ENCODE measurements around the gene RGMB. TPM values are rescaled to one million over a fixed set of nuclear protein-coding genes. Genes with fewer than 3 reads are reported as not detected.

The RGMB gene
- total RNA-seq, 1 donor from 2014 or later: 0.22 TPM

DNA sequence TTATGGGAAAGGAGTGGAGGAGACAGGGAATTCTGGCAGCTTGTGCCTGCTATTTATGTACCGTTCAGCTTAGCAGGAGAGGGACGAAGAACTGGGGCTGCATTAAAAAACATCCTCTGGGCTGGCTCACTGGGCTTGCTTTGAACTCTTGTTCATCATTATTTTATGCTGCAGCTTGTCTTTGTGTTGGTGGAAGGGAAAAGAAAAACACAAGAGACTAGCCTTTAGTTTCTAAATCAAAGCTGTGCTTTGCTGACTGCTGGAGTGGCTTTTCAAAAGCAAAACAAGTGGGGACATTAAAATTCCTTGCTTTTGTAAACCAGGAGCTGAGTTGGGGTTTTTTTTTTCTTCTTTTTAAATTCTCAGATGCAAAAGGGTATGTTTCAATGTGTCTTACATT lies 5.9 kb upstream of the RGMB start:
- intact Hi-C loops (cut with micrococcal nuclease): no loop called here

DNA sequence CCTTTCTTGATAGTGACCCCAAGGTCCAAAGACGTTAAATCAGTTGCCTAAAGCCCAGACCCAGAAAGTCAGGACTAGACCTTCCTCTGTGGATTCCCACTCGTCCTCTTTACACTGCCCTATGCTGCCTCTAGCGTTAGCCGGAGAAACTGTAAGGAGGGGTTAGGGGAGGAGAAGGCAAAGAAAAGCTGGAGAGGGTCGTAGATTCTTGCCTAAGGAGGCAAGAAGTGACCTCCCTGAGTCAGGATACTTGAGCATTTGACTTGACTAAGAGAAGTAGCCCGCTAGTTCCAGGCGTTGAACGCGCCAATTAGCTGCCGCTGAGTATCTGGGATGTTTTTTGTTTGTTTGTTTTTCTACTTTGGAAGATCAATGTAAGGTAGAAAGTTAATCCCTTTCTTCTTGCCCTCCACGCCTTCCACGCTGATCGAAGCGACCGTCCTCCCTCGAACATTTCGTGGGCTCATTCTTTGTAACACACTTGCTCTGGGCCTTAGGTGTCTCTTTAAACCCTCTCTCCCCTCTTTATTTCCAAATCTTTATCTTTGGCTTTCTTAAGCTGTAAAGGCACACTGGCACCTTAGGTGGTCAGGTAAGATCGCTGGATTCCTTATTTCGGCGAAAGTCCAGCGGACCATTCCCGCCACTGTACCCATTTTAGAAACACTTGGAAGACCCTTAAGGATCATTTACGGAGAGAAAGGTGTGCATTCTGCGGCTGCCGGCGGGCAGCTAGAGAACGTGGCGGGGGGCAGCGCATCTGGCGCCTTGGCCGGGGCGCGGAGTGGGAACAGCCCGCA lies 5.1 kb upstream of the RGMB start:
- intact Hi-C loops (cut with micrococcal nuclease): no loop called here

DNA sequence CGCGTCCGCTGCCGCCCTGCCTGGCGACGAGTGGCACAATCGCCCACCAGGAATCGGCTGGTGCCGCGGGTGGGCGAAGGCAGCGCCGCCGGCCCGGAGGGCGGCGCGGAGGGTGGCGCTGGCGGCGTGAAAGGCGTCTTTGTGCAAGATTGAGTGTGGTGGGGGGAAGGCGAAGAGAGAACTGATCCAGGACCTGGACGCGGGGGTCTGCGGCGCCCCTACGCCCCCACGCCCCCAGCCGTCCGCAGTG lies 4.6 kb upstream of the RGMB start:
- intact Hi-C loops (cut with micrococcal nuclease): no loop called here

DNA sequence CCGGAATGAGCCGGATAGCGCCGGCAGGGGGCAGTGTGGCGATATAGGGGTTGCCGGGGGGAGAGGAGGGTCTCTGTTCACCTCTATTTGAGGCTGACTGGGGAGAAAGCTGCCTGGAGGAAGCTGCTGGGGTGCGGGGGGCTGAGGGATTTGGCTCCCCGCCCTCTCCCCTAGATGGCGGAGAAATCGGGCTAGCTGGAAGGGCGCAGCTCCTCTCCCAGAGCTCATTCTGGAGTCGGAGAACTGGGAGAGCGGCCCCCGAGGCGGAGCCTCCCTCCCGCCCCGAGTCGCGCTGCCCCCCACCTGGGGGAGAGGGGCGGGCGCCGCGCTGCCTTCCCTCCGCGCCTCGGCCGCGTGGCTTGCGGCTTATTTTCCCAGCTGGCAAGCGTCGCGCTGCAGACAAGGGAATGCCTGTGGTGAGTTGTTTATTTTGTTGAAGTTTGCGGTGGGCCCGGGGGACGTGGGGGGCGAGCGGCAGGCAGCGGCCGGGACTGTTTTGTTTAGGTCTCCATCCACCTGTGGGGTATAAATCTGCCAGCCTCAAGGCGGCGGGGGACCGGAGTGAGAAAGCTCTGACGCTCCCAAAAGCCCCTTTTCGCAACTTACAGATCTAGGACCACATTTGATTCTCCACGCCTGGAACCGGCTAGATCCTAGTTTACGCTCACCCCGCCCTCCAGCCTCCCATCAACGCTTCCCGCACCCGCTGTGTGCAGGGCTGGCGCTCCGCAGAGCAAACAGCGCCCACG lies 4.1 kb upstream of the RGMB start:
- intact Hi-C loops (cut with micrococcal nuclease): no loop called here

DNA sequence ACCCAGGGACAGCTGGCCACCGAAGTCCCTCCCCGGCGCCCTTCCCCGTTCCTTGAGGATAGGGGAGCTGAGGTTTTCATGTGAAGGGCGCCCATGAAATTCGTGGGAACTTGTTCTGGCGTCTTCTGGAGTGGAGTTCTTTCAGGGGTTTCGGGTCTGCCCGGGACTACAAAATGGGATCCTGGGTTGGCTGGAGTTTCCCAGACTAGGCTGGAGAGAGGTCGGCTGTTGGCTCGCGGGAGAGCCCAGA lies 3.6 kb upstream of the RGMB start:
- intact Hi-C loops (cut with micrococcal nuclease): loop anchor here (1.0 to 10.0 kb wide), 7 partner anchors 263 to 1963 kb away; partner anchors contain the start of genes ERAP1, ERAP2 and FAM174A

DNA sequence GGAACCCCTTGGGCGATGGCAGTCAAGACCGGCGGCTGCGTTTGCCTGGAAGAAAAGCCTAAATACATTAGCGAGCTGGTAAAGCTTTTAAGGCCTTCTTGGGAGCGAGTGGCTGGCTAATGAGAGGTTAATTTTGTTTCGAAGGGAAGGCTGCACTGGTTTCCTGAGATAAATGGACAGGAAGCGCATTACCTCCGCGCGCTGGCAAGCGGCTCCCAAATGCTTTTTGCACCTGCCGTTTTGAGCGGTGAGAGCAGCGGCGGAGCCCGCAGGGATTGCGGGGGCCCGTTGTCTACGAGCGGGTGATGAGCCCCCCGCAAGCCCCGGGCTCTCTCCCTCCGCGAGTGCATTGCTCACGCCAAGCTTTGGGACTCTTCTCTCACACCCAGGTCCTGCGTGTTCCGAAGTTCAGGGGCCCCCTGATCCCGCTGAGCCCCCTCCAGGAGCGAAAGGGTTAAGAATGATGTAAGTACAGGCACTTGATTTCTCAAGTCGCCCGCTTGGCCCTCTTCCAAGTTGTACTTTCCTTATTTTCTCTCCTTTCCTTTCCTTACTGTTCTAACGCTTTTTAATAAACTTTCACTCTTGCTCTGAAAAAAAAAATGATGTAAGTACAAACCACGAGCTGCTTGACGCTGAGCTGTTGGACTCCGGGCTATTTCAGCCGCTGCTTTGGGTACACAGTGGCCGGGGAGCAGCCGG lies 3.1 kb upstream of the RGMB start:
- intact Hi-C loops (cut with micrococcal nuclease): loop anchor here (1.0 to 10.0 kb wide), 7 partner anchors 262 to 1963 kb away; partner anchors contain the start of genes ERAP1, ERAP2 and FAM174A

DNA sequence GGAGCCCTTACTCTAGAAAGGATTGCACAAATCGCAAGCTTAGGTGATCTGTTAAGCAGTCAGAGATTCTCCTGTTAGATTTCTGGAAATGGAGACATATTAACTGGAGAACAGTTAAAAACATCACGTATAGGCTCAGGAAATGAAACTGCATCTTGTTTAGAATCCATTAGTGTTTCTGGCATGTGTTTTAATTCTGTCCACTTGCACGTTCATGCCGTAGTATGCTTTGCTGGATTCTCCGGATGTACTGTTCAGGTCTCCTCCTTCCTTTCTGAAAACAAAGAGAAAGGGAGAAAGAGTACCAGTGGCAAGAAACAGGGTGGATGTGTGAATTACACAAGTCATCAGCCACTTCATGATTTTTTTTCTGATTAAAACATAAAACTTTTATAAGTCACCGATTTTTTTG lies 2.5 kb upstream of the RGMB start:
- intact Hi-C loops (cut with micrococcal nuclease): loop anchor here (1.0 to 10.0 kb wide), 12 partner anchors 25 to 1964 kb away; partner anchors contain the start of genes CHD1, ERAP1, ERAP2 and FAM174A

DNA sequence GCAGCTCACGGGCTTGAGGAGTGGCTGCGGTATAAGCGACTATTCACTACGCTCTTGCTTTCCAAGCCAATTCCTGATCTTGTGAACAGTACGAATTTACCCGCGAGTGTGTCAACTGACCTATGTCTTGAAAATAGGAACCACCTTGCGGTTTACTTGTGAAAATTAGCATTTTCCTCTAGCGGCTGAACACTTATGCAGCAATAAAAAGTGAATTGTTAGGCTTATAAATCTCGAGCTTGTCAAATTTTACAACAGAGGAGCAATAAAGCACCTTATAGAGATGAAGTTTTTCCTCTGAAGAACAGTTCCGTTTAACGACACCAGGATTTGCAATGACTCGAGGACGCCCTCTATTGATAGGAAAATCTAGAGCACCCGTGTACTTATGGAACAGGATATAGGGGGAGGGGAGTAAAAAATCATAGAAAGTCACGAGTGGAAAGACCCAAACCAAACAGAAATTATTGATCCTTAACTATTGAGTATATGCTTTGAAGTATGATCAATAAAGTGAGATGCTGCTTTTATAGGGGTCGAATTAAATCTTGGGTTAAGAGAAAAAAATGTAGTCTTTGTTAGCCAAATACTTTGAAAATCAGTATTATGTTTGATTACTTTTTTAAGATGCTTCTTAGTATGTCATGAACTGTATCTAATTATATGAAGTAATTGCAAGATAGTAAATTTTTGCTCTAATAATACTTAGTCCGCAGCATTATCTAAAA lies 1.9 kb upstream of the RGMB start:
- intact Hi-C loops (cut with micrococcal nuclease): loop anchor here (1.0 to 10.0 kb wide), 12 partner anchors 25 to 1964 kb away; partner anchors contain the start of genes CHD1, ERAP1, ERAP2 and FAM174A

DNA sequence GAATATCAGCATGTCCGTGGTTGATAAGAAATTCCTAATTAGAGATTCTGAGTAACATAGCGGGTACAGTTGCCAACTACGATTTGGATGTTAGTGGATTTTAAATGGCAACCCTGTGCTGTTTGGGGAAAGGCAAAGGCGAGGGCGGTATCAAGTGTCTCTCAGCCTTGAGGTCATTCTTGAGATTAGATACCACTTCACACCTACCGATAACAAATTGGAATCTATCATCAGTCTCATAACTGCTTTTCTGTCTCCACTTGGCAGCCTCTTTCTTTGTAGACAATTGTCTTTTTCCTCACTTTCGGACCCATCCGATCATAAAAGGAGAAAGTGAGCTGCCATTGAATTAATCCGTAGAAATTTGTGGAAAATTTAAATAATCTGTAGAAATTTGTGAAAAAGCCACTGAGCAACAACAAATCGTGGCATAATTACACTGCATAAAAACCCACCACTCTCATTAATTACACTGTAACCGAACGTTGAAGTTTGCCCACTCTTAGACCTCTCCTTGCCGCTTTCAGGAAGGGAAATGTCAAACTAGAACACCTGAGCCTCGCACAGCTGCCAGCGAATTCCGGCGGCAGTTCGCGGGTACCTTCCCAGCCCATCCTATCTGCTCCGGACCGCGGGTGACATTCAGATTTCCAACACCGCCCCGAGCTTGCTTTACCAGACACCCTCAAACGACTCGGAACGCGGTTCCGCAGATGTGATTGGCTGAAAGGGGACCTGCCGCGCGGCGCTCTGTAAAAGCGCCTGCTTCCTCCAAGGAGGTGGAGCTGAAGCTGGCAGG lies 849 bp upstream of the RGMB start:
- intact Hi-C loops (cut with micrococcal nuclease): loop anchor here (1.0 to 10.0 kb wide), 6 partner anchors 1018 to 1965 kb away; partner anchors contain the start of genes ERAP1, ERAP2 and FAM174A

DNA sequence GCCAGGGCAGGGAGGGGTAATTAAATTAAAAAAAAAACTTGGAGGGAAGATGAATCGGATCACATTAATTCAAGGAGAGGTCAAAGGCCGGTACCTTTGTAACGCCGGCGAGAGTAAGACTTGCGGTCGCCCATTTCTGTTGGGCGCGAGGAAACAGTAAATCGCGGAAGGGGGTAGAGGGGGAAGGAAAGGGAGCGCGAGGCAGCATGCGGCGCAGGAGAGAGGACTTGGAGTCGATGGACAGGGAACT lies 324 bp upstream of the RGMB start:
- intact Hi-C loops (cut with micrococcal nuclease): loop anchor here (1.0 to 10.0 kb wide), 6 partner anchors 1018 to 1966 kb away; partner anchors contain the start of genes ERAP1, ERAP2 and FAM174A

DNA sequence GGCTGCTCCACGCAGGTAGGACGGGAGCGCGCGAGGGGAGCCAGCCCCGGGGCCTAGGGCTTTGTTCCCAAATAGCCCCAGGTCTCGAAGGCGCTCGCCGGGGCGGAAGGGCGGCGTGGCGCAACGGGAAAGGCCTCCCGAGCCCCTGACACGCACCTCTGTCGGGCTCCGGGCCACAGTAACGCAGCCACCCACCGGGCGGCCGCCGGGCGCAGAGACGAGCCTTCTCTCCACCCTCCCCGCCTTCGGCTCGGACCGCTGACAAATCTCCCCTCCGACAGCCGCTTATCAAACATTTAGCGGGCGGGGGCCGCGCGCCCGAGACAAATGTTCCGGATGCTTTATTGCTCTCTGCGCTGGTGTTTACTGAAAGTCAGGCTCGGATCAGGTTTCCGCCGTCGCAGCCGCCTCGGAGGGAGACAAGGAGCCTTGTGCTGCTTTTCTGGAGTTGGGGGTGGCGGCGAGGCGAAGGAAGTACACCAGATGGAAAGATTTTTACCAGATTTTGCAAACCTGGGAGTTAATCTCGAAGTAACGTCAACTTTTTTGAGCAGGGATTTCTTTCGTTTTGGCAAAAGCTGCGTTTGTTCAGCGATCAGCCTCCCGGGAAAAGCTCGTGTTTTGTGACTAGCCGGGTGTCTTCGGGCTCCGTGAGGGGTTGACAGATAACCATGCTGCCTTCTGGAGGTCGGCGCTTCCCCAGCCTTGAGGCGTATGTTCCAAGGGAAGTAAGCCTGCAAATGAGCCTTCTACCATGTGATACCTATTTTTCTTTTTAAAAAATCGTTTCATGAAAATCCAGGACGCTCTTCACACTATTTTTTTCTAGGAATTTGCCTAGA lies 950 bp downstream of the RGMB start:
- intact Hi-C loops (cut with micrococcal nuclease): loop anchor here (1.0 to 10.0 kb wide), 5 partner anchors 43 to 1967 kb away; partner anchors contain the start of genes ERAP1, ERAP2 and FAM174A

DNA sequence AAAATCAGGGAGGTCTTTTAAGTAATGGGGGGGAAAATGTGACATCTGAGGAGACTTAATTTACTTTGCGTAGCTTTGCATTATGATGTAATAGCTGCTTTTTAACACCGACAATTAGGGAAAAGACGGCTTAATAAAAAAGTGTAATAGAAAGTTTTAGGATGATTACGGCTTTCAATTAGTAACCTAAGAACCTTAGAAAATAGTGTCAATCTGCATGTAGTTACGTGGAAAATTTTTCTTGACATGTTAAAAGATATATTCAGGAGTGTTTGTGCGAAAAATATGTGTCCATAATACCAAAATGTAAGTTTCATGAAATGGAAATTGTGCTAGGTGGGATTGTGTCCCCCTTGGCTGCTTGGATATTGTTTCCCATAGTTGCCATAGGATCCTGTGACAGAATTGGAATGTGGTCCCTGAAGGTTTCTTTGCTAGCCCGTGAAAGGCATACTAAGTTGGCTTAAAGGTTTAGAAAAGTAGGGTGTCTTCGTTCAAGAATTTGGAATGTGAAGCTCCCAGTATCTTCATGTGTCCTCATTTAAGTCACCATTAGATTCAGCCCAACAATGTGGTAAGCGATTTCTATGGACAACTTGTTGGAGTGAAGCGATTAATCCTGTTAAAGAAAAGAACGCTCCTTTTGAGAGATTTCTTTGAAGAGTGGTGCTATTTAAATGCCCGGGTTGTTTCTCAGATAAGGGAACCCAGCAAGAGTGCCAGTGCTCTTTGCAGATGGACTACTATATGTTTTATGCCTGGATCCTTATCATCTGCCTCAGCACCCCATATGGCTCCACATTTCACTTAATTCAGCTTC lies 2.0 kb downstream of the RGMB start:
- intact Hi-C loops (cut with micrococcal nuclease): loop anchor here (1.0 to 10.0 kb wide), 2 partner anchors 42 to 1021 kb away; no protein-coding TSS in a partner anchor

DNA sequence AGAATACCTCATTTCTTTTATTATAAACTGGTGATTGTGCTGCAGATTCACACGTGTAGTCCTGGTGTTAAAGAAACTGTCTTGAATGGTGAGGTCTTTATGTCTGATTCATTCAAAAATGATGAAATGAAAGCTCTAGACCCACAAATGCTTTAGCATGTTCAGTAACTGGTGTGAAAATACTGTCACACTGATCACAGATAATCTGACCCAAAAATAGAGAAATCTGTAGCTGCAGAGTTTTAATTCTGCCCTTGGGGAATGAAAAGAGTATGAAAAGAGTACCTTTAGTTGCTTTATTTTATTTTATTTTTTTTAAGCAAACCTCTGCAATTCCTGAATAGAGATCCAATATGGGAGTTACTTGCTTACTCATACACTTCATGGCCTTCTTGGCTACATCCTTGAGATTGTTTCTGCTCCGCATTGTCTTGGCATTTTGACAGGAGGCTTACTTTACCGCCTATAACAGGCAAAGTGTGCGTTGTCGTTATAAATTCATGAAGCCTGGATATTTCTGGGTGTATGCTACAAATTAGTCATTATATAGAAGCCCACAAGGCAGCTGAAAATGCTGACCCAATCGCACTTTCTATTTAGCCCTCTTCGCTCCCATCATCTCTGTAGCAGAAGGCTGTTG lies 2.7 kb downstream of the RGMB start:
- intact Hi-C loops (cut with micrococcal nuclease): loop anchor here (10.0 kb wide), 1 partner anchor 1021 kb away; no protein-coding TSS in a partner anchor

DNA sequence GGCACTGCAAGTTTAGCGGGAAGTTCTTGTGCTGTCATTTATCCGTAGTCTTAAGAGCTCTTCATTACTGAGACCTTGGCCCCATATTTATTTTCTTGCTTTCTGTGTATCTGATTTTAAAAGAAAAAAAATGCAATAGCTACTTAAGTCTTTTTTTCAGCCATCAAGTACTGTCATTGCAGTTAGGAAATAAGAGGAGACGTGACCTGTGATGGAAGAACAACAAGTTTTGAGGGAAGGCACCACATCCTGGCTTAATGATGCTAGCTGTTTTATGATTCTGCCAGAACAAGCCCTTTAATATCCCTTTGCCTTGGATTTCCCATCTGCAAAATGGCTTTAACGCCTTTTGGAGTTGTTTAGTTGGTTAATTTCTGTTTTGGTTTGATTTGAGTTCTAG lies 3.8 kb downstream of the RGMB start:
- intact Hi-C loops (cut with micrococcal nuclease): loop anchor here (10.0 kb wide), 1 partner anchor 1022 kb away; no protein-coding TSS in a partner anchor

DNA sequence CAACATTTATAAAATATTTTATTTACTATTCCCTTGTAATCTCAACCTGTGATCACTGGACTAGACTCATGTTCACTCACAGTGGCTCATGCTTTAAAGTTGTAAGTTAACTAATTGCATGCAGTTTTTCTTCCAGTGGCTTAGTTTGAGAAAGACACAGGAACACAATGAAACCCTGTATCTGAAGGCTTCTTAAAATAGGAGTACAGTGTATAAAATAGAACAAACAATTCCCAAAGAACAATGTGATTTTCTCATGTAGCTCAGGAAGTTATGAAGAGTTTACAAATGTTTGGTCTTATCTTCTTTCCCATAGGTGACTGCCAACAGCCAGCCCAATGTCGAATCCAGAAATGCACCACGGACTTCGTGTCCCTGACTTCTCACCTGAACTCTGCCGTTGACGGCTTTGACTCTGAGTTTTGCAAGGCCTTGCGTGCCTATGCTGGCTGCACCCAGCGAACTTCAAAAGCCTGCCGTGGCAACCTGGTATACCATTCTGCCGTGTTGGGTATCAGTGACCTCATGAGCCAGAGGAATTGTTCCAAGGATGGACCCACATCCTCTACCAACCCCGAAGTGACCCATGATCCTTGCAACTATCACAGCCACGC lies 5.9 kb downstream of the RGMB start:
- intact Hi-C loops (cut with micrococcal nuclease): loop anchor here (10.0 kb wide), 1 partner anchor 1025 kb away; no protein-coding TSS in a partner anchor

DNA sequence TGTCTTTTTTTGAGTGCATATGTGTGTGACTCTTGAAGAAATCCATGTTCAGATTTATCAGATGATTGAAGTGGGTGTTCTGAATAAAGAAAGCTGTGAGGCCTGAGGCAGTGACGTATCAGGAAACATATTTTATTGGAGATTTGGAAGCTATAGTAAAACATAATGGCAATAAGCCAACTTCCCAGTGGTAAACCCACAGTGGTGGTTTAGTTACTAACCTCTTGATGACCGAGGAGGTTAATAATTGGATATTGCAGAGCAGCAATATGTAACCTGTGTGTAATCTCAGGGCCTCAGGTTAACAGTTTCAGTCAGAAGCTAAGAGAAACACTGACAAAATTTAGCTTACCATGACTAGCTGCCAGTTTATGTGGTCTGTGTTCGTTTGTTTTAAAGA lies 6.9 kb downstream of the RGMB start:
- intact Hi-C loops (cut with micrococcal nuclease): no loop called here

DNA sequence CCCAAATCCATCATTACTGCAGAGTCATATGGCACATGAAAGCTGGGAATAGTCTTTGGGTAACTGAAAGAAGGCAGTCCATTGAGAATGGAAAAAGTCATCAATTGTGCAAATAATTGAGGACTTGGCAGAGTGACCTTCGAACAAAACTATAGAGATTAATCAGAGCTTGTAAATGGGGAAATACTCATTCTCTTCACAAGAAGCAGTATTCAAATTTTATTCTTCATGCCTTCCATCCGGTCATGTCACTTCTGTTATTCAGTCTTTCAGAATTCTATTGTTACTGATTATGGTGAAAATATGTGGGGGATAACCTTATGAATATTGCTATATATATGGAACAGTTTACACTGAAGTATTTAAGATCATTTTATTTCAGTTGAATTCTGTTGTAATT lies 8.1 kb downstream of the RGMB start:
- intact Hi-C loops (cut with micrococcal nuclease): no loop called here

DNA sequence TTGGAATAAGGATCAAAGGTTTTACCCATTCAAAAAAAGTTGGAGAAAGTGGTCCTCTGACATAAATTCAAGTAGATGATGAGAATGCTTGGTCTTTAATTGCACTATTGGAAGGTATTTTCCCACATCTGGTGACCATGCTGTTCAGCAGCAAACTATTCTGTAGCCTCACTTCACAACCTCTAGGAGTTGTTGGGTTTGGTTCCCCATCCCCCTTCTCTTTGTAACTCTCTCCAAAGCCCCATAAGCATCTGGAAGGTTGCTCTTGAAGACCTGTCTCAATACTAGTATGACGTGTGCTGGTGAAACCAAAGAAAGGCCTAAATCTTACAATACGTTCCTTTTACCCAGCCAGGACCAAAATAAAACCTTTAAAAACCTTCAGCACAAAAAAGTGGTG lies 8.5 kb downstream of the RGMB start:
- intact Hi-C loops (cut with micrococcal nuclease): no loop called here

Data from T-helper 1 cell treated with Interleukin-12 subunit alpha and Interleukin-12 subunit beta and Interleukin-4 antibody, amounts not matched to agents 30 ng/mL and 1 ng/mL, for 36 hours (primary cell).